ENCODE measurements around the gene SPAG16. TPM values are rescaled to one million over a fixed set of nuclear protein-coding genes. Genes with fewer than 3 reads are reported as not detected.

The SPAG16 gene
- total RNA-seq, 1 experiment from 2014 or later = 21.5 TPM

DNA sequence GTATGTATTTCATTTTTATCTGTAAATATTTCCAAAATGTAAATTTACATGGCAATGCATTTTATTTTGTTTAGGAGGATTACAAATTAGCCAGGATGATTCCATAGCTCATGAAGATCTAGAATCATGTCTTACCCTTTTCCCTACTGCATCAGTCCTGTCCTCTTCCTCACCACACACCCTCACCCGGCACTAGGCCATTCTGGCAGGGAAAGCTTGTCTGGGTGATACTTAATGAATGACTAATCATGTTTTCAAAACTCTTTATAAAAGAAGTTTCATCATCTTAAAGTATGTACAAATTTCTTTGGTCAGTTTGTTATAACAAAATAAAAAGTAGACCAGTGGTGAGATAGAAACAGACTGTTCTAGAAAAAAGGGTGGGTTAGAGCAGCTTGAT, 843.3 kb downstream of the SPAG16 start:
- ChIA-PET CTCF (no interaction called here), POLR2A (no interaction called here)
- Mint-ChIP-seq H3K27ac (ENCODE audit: unreplicated experiment) (no peak overlapping the region), H3K4me3 (ENCODE audit: unreplicated experiment) (no peak overlapping the region), H3K36me3 (ENCODE audit: insufficient read depth, unreplicated experiment) (no peaks in the 10 kb centered on the region), H3K9me3 (ENCODE audit: unreplicated experiment) (peaks cover 6% of the 10 kb centered on the region), H3K4me1 (ENCODE audit: low read depth, unreplicated experiment) (peaks cover 7% of the 10 kb centered on the region), H3K27me3 (ENCODE audit: insufficient read depth, unreplicated experiment) (no peaks in the 10 kb centered on the region)
- no peak for DNase-seq
- TF ChIP-seq, protein P1, sequence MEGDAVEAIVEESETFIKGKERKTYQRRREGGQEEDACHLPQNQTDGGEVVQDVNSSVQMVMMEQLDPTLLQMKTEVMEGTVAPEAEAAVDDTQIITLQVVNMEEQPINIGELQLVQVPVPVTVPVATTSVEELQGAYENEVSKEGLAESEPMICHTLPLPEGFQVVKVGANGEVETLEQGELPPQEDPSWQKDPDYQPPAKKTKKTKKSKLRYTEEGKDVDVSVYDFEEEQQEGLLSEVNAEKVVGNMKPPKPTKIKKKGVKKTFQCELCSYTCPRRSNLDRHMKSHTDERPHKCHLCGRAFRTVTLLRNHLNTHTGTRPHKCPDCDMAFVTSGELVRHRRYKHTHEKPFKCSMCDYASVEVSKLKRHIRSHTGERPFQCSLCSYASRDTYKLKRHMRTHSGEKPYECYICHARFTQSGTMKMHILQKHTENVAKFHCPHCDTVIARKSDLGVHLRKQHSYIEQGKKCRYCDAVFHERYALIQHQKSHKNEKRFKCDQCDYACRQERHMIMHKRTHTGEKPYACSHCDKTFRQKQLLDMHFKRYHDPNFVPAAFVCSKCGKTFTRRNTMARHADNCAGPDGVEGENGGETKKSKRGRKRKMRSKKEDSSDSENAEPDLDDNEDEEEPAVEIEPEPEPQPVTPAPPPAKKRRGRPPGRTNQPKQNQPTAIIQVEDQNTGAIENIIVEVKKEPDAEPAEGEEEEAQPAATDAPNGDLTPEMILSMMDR (IDR thresholded peaks at IDR 0.05; ENCODE audit: insufficient read depth in 1 of 2, low read depth in 1 of 2, low read length in 1 of 2, severe bottlenecking in 1 of 2, unreplicated experiment in 1 of 2) = no peak
- Histone ChIP-seq H3K9me3 (no peaks in the 10 kb centered on the region), H3K4me1 (peaks cover 7% of the 10 kb centered on the region; the same call in 1 of the 2 replicates), H3K4me3 (ENCODE audit: low read depth, low read length) (no peak overlapping the region), H3K36me3 (ENCODE audit: control insufficient read depth, insufficient read depth, low read length) (no peaks in the 10 kb centered on the region), H3K27me3 (replicated peaks; ENCODE audit: control insufficient read depth, insufficient read depth, low read length) (no peaks in the 10 kb centered on the region)
- intact Hi-C loops (cut with micrococcal nuclease; ENCODE audit: unreplicated experiment) = loop anchor here (10.0 kb wide), 1 partner anchor 313 kb away; no protein-coding TSS in a partner anchor
- no TSS peak for BruUV-seq (replicated peaks)

GRCh38 chr2:214128040-214128439, 843.8 kb downstream of the SPAG16 start:
- Mint-ChIP-seq H3K4me3 (ENCODE audit: unreplicated experiment) (no peak overlapping the region), H3K27me3 (ENCODE audit: insufficient read depth, unreplicated experiment) (no peaks in the 10 kb centered on the region), H3K4me1 (ENCODE audit: low read depth, unreplicated experiment) (peaks cover 7% of the 10 kb centered on the region), H3K36me3 (ENCODE audit: insufficient read depth, unreplicated experiment) (no peaks in the 10 kb centered on the region), H3K9me3 (ENCODE audit: unreplicated experiment) (peaks cover 9% of the 10 kb centered on the region), H3K27ac (ENCODE audit: unreplicated experiment) (no peak overlapping the region)
- intact Hi-C loops (cut with micrococcal nuclease; ENCODE audit: unreplicated experiment) = loop anchor here (10.0 kb wide), 1 partner anchor 313 kb away; no protein-coding TSS in a partner anchor
- Histone ChIP-seq H3K36me3 (ENCODE audit: control insufficient read depth, insufficient read depth, low read length) (no peaks in the 10 kb centered on the region), H3K4me1 (peaks cover 7% of the 10 kb centered on the region; the same call in 1 of the 2 replicates), H3K27me3 (replicated peaks; ENCODE audit: control insufficient read depth, insufficient read depth, low read length) (no peaks in the 10 kb centered on the region), H3K4me3 (ENCODE audit: low read depth, low read length) (no peak overlapping the region), H3K9me3 (no peaks in the 10 kb centered on the region)
- TF ChIP-seq, protein P1 (IDR thresholded peaks at IDR 0.05; ENCODE audit: insufficient read depth in 1 of 2, low read depth in 1 of 2, low read length in 1 of 2, severe bottlenecking in 1 of 2, unreplicated experiment in 1 of 2) = no peak
- ChIA-PET CTCF (no interaction called here), POLR2A (no interaction called here)
- no TSS peak for BruUV-seq (replicated peaks)
- no peak for DNase-seq

DNA sequence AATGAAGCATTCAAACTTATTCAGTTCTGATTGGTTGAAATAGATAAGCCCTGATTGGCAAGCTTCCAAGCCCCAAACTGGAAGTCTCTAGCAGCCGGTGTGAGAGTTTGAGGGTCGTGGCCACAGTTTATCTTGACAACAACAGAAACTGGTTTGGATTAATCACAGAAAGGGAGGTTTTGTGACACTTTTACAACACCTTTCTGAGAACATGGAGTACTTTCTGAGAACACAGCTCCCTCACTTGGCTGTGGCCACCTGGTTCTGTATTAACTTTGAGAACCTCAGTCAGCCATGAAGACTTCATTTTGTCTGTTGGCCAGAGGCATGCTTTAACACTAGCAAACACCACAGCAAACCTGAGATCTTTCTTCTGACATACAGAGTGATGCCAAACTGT, 845.9 kb downstream of the SPAG16 start:
- Mint-ChIP-seq H3K9me3 (ENCODE audit: unreplicated experiment) (peaks cover 9% of the 10 kb centered on the region), H3K27me3 (ENCODE audit: insufficient read depth, unreplicated experiment) (no peaks in the 10 kb centered on the region), H3K27ac (ENCODE audit: unreplicated experiment) (no peak overlapping the region), H3K36me3 (ENCODE audit: insufficient read depth, unreplicated experiment) (no peaks in the 10 kb centered on the region), H3K4me3 (ENCODE audit: unreplicated experiment) (no peak overlapping the region), H3K4me1 (ENCODE audit: low read depth, unreplicated experiment) (peaks cover 7% of the 10 kb centered on the region)
- no TSS peak for BruUV-seq (replicated peaks)
- intact Hi-C loops (cut with micrococcal nuclease; ENCODE audit: unreplicated experiment) = no loop called here
- Histone ChIP-seq H3K9me3 (no peaks in the 10 kb centered on the region), H3K4me3 (ENCODE audit: low read depth, low read length) (no peak overlapping the region), H3K27me3 (replicated peaks; ENCODE audit: control insufficient read depth, insufficient read depth, low read length) (no peaks in the 10 kb centered on the region), H3K36me3 (ENCODE audit: control insufficient read depth, insufficient read depth, low read length) (no peaks in the 10 kb centered on the region), H3K4me1 (peaks cover 7% of the 10 kb centered on the region; the same call in 1 of the 2 replicates)
- TF ChIP-seq, protein P1 (IDR thresholded peaks at IDR 0.05; ENCODE audit: insufficient read depth in 1 of 2, low read depth in 1 of 2, low read length in 1 of 2, severe bottlenecking in 1 of 2, unreplicated experiment in 1 of 2) = no peak
- ChIA-PET CTCF (interaction anchor here (0.6 kb wide), 1 partner anchor 63 kb away, joined by 4 read pairs; no protein-coding TSS in a partner anchor), POLR2A (no interaction called here)
- no peak for DNase-seq
